ENCODE data around the gene SRPRB. TPM values are rescaled to one million over a fixed set of nuclear protein-coding genes. Genes with fewer than 3 reads are reported as not detected.

Gene SRPRB
- total and polyA plus RNA-seq, 9 donors = 6.2 to 59.7 (median 35.1) TPM

- no peak for TF ChIP-seq POLR2A (IDR thresholded peaks at IDR 0.05)
- TF ChIP-seq EP300 (IDR thresholded peaks at IDR 0.05) = no peak
- TF ChIP-seq CTCF (IDR thresholded peaks at IDR 0.05) = no peak
- 84 to 88% (median 85%) methylated on average over 13 of the region's 13 CpGs for WGBS, 3 donors
- intact Hi-C loops (cut with DNase I) = loop anchor here in 1 of 4 donors (5.0 kb wide), 1 partner anchor 967 kb away; no protein-coding TSS in a partner anchor
- H3K36me3 ChIP-seq = no peaks in the 10 kb centered on the region
- DNase-seq = no peak
- no peaks in the 10 kb centered on the region for H3K27me3 ChIP-seq
- H3K9me3 ChIP-seq = no peaks in the 10 kb centered on the region
- no peak overlapping the region for H3K27ac ChIP-seq
- H3K4me1 ChIP-seq (ENCODE audit: insufficient read depth) = no peaks in the 10 kb centered on the region
- H3K4me3 ChIP-seq = no peak overlapping the region
Observed at GRCh38 chr3:133833880-133834620, 28.4 kb downstream of the SRPRB start.

GRCh38 chr3:133834621-133835417 is 29.2 kb downstream of the SRPRB start:
- no peak for DNase-seq
- Histone ChIP-seq H3K27ac (no peak overlapping the region), H3K4me3 (no peak overlapping the region), H3K36me3 (no peaks in the 10 kb centered on the region), H3K9me3 (no peaks in the 10 kb centered on the region), H3K27me3 (no peaks in the 10 kb centered on the region), H3K4me1 (ENCODE audit: insufficient read depth) (no peaks in the 10 kb centered on the region)
- intact Hi-C loops (cut with DNase I) = loop anchor here in 1 of 4 donors (5.0 kb wide), 1 partner anchor 968 kb away; no protein-coding TSS in a partner anchor
- TF ChIP-seq CTCF (IDR thresholded peaks at IDR 0.05) = no peak
- no peak for TF ChIP-seq POLR2A (IDR thresholded peaks at IDR 0.05)
- no peak for TF ChIP-seq EP300 (IDR thresholded peaks at IDR 0.05)
- WGBS, 3 donors = 90 to 92% (median 91%) methylated on average over 14 of the region's 14 CpGs

- intact Hi-C loops (cut with DNase I) = no loop called here
Observed at GRCh38 chr3:133835418-133835743, 29.8 kb downstream of the SRPRB start.

GRCh38 chr3:133835961-133836360 is 30.3 kb downstream of the SRPRB start:
- no peak overlapping the region for H3K27ac ChIP-seq
- intact Hi-C loops (cut with DNase I) = no loop called here
- H3K4me1 ChIP-seq (ENCODE audit: insufficient read depth) = no peaks in the 10 kb centered on the region
- WGBS, 3 donors = 81 to 96% (median 96%) methylated on average over 4 of the region's 4 CpGs
- no peak for DNase-seq
- no peaks in the 10 kb centered on the region for H3K27me3 ChIP-seq
- TF ChIP-seq POLR2A (IDR thresholded peaks at IDR 0.05) (no peak), CTCF (IDR thresholded peaks at IDR 0.05) (no peak), EP300 (IDR thresholded peaks at IDR 0.05) (no peak)
- H3K36me3 ChIP-seq = no peaks in the 10 kb centered on the region
- no peak overlapping the region for H3K4me3 ChIP-seq
- no peaks in the 10 kb centered on the region for H3K9me3 ChIP-seq

More at GRCh38 chr3:133835418-133835743, 29.8 kb downstream of the SRPRB start:
- DNase-seq = no peak
- no peak overlapping the region for H3K27ac ChIP-seq
- H3K4me1 ChIP-seq (ENCODE audit: insufficient read depth) = no peaks in the 10 kb centered on the region
- no peak for TF ChIP-seq CTCF (IDR thresholded peaks at IDR 0.05)
- no peak for TF ChIP-seq EP300 (IDR thresholded peaks at IDR 0.05)
- no peak for TF ChIP-seq POLR2A (IDR thresholded peaks at IDR 0.05)
- H3K9me3 ChIP-seq = no peaks in the 10 kb centered on the region
- no peak overlapping the region for H3K4me3 ChIP-seq
- no peaks in the 10 kb centered on the region for H3K27me3 ChIP-seq
- no peaks in the 10 kb centered on the region for H3K36me3 ChIP-seq
- 93 to 96% (median 94%) methylated on average over 3 of the region's 3 CpGs for WGBS, 3 donors
